ENCODE measurements around the gene INPP5B. TPM values are rescaled to one million over a fixed set of nuclear protein-coding genes. Genes with fewer than 3 reads are reported as not detected.

The INPP5B gene
- total RNA-seq, 1 experiment from 2014 or later, result 21.5 TPM

GRCh38 chr1:37951041-37951782 is 4.4 kb upstream of the INPP5B start:
- Mint-ChIP-seq H3K27me3 (ENCODE audit: unreplicated experiment) (no peaks in the 10 kb centered on the region), H3K9me3 (ENCODE audit: low read depth, unreplicated experiment) (no peaks in the 10 kb centered on the region), H3K27ac (ENCODE audit: unreplicated experiment) (no peak overlapping the region), H3K4me3 (ENCODE audit: low read depth, unreplicated experiment) (no peak overlapping the region), H3K36me3 (ENCODE audit: insufficient read depth, unreplicated experiment) (peaks cover 12% of the 10 kb centered on the region), H3K4me1 (ENCODE audit: low read depth, unreplicated experiment) (peaks cover 12% of the 10 kb centered on the region)
- TF ChIP-seq CTCF (IDR thresholded peaks at IDR 0.05; ENCODE audit: unreplicated experiment), result no peak
- intact Hi-C loops (cut with micrococcal nuclease; ENCODE audit: unreplicated experiment), result no loop called here
- CTCF ChIA-PET, result interaction anchor here (0.6 kb wide), 1 partner anchor 143 kb away, joined by 4 read pairs; the partner anchor contains the start of gene YRDC
- no peak for DNase-seq
- BruUV-seq (replicated peaks), result no TSS peak

- no peak overlapping the region for H3K27ac Mint-ChIP-seq (ENCODE audit: unreplicated experiment)
- DNase-seq, result no peak
- H3K4me1 Mint-ChIP-seq (ENCODE audit: low read depth, unreplicated experiment), result peaks cover 14% of the 10 kb centered on the region
- no peaks in the 10 kb centered on the region for H3K27me3 Mint-ChIP-seq (ENCODE audit: unreplicated experiment)
- no TSS peak for BruUV-seq (replicated peaks)
- H3K9me3 Mint-ChIP-seq (ENCODE audit: low read depth, unreplicated experiment), result no peaks in the 10 kb centered on the region
- H3K4me3 Mint-ChIP-seq (ENCODE audit: low read depth, unreplicated experiment), result no peak overlapping the region
- intact Hi-C loops (cut with micrococcal nuclease; ENCODE audit: unreplicated experiment), result no loop called here
- peaks cover 15% of the 10 kb centered on the region for H3K36me3 Mint-ChIP-seq (ENCODE audit: insufficient read depth, unreplicated experiment)
- CTCF ChIA-PET, result interaction anchor here (1.0 to 1.1 kb wide), 2 partner anchors 18 to 40 kb away, joined by 3 read pairs; partner anchors contain the start of gene SF3A3
- TF ChIP-seq CTCF (IDR thresholded peaks at IDR 0.05; ENCODE audit: unreplicated experiment), result no peak
Measured at GRCh38 chr1:37949524-37950152, 2.8 kb upstream of the INPP5B start.

DNA sequence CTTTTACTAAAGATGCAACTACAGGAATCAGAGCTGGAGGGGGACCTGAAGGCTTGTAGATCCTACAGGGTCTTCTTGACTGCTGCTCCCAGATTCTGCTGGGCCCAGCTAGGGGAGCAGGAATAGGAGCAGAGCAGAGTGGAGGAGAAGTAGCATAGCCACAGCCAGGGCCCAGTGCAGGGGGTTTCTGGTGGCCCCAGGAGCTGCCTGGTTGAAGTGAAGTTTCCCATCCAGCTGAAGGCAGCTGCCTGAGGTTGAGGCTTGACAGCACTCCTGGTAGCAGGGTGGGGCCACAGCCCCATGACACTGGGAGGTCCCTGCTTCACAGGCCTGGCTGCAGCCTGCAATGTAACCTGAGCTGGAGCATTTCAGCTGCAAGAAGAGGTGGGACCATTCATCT is 2.0 kb upstream of the INPP5B start:
- Mint-ChIP-seq H3K27ac (ENCODE audit: unreplicated experiment) (no peak overlapping the region), H3K4me3 (ENCODE audit: low read depth, unreplicated experiment) (no peak overlapping the region), H3K36me3 (ENCODE audit: insufficient read depth, unreplicated experiment) (peaks cover 15% of the 10 kb centered on the region), H3K4me1 (ENCODE audit: low read depth, unreplicated experiment) (peaks cover 14% of the 10 kb centered on the region), H3K9me3 (ENCODE audit: low read depth, unreplicated experiment) (no peaks in the 10 kb centered on the region), H3K27me3 (ENCODE audit: unreplicated experiment) (no peaks in the 10 kb centered on the region)
- intact Hi-C loops (cut with micrococcal nuclease; ENCODE audit: unreplicated experiment), result no loop called here
- TF ChIP-seq CTCF (IDR thresholded peaks at IDR 0.05; ENCODE audit: unreplicated experiment), result no peak
- DNase-seq, result no peak
- CTCF ChIA-PET, result interaction anchor here (1.0 kb wide), 1 partner anchor 41 kb away, joined by 3 read pairs; the partner anchor contains the start of gene SF3A3
- no TSS peak for BruUV-seq (replicated peaks)

DNA sequence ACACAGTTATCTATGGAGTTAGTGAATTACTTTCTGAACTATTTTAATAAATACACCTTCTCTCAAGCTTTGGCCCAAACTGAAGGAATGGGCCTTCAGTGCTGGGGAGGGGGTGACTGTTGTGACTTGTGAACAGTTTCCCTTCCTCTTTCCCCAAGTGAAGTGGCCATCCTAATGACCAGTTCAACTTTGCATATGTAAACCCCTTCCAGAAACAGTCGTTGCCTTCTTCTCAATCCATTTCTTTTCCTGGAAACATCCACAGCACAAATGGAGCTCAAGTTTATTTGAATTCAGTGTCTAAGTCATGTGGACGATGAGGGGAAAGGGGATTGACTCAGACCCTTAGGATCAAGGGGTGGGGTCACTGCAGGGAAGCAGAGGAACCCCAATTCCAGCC is 1.3 kb upstream of the INPP5B start:
- Mint-ChIP-seq H3K4me3 (ENCODE audit: low read depth, unreplicated experiment) (no peak overlapping the region), H3K27me3 (ENCODE audit: unreplicated experiment) (no peaks in the 10 kb centered on the region), H3K4me1 (ENCODE audit: low read depth, unreplicated experiment) (peaks cover 14% of the 10 kb centered on the region), H3K27ac (ENCODE audit: unreplicated experiment) (no peak overlapping the region), H3K36me3 (ENCODE audit: insufficient read depth, unreplicated experiment) (peaks cover 18% of the 10 kb centered on the region), H3K9me3 (ENCODE audit: low read depth, unreplicated experiment) (no peaks in the 10 kb centered on the region)
- intact Hi-C loops (cut with micrococcal nuclease; ENCODE audit: unreplicated experiment), result no loop called here
- no TSS peak for BruUV-seq (replicated peaks)
- no peak for DNase-seq
- CTCF ChIA-PET, result no interaction called here
- no peak for TF ChIP-seq CTCF (IDR thresholded peaks at IDR 0.05; ENCODE audit: unreplicated experiment)

Data from Calu3 (cell line).